Keratinocyte (primary cell): Measurements from ENCODE around the gene RHOU.

Experiments used
- CTCF ChIP-seq, 3 experiments: IDR thresholded peaks in 1 of 3; conservative IDR thresholded peaks in 1 of 3; optimal IDR thresholded peaks in 1 of 3; 2 replicates in 2 of 3; 3 replicates in 1 of 3; pipeline versions ENCODE3 to v1.5.1; 2011; ENCODE audit warnings: low read length in 3 of 3, mild to moderate bottlenecking in 3 of 3, moderate library complexity in 2 of 3, control low read depth in 1 of 3, inconsistent platforms in 1 of 3; ENCODE audit not compliant: insufficient read depth in 2 of 3; ENCODE audit errors: extremely low read depth in 1 of 3
- EZH2 ChIP-seq: IDR thresholded peaks from one replicate; pipeline ENCODE4 v1.6.1; 2012; ENCODE audit warnings: inconsistent platforms, mild to moderate bottlenecking, low read length, moderate library complexity

DNA sequence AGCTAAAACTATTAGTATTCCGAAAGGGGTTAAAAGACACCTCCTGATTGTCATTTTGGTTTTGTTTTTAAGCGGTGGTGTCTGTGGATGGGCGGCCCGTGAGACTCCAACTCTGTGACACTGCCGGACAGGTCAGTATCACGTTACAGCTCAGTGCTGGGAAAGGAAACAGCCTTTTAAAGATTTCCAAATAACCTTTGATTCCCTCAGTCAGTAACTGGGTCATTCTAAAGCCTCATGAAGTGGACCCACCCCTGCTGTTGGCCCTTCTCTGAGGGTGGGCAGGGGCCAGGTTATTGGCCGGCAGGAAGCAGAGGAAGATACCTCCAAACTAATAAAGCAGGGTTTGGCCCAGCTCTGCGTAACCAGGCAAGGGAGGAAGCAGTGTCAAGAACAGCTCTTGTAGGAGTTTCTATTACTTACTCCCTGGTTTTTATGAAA, 2.3 kb downstream of the RHOU start:
- TF ChIP-seq CTCF (optimal IDR thresholded peaks at IDR 0.05 in 1 of 3, IDR thresholded peaks at IDR 0.05 in 1 of 3, conservative IDR thresholded peaks at IDR 0.05 in 1 of 3; ENCODE audit: extremely low read depth in 1 of 3, insufficient read depth in 2 of 3, low read length in 3 of 3) (no peak), EZH2 (no peak)
